Right cardiac atrium (tissue), 5 donors: Measurements from ENCODE around the gene TIGD7. TPM values are rescaled to one million over a fixed set of nuclear protein-coding genes. Genes with fewer than 3 reads are reported as not detected.

ENCODE experiments used
- ATAC-seq, 2 donors: fragments of 200-7000 bp; cut with Tn5 transposase; one replicate each; pipeline versions ENCODE4 v1.8.0 to v1.9.1; 2020; ENCODE audit warnings: moderate library complexity in 2 of 2, mild to moderate bottlenecking in 1 of 2
- DNase-seq, 3 donors: peaks; one replicate each; pipeline ENCODE4 v3.0.0-alpha.2; 2020
- H3K27ac ChIP-seq: one replicate; pipeline ENCODE4 v1.5.1; 2013; ENCODE audit warnings: mild to moderate bottlenecking, low read length, control low read depth, moderate library complexity
- H3K27me3 ChIP-seq: one replicate; pipeline ENCODE4 v1.6.1; 2013; ENCODE audit not compliant: control insufficient read depth, insufficient read depth
- H3K4me1 ChIP-seq: one replicate; pipeline ENCODE4 v1.6.1; 2013; ENCODE audit warnings: low read length; ENCODE audit not compliant: control insufficient read depth, insufficient read depth
- H3K4me3 ChIP-seq: one replicate; pipeline ENCODE4 v1.5.1; 2013; ENCODE audit warnings: low read length, control low read depth
- H3K9me3 ChIP-seq: one replicate; pipeline ENCODE4 v1.6.1; 2013; ENCODE audit warnings: low read length; ENCODE audit not compliant: control insufficient read depth
- WGBS: extraction: QIAGEN DNeasy Blood & Tissue Kit; methylation state at CpG from one replicate; pipeline ENCODE4 v1.1.7; 2013; 5-methylcytosine and 5-hydroxymethylcytosine counted together
- intact Hi-C, 4 donors: fragments of 100-400 bp; cut with DNase I; formaldehyde crosslinking; loops; one replicate each; pipeline versions ENCODE4 v1.11.0 to v1.14.0; 2022 to 2023
- polyA plus RNA-seq: library from polyadenylated mRNA; stranded (reverse); fragments of 200-250 nt; gene quantifications from one replicate; pipeline ENCODE4 v1.2.3, GENCODE V29; 2013
- total RNA-seq, 4 donors: library from RNA; stranded (reverse); fragmentation: NEBNext Ultra II Directional; extraction: Animal tissue kit (Norgen Biotek cat#: 25700); gene quantifications; one replicate each; pipeline ENCODE4 v1.2.1, GENCODE V29; 2021
- donor health status: healthy with polysubstance abuse.
- donor health status: DM: no; HTN: yes; CAD: no.
- donor health status: DM: no; HTN: no; CAD: no.
- donor health status: DM: no; HTN: yes; CAD: no; lungs with severe emphysema.
- donor health status: DM: yes; HTN: yes; CAD: no.

The TIGD7 gene
- total and polyA plus RNA-seq, 5 donors, result 3.5 to 8.7 (median 6.3) TPM

DNA sequence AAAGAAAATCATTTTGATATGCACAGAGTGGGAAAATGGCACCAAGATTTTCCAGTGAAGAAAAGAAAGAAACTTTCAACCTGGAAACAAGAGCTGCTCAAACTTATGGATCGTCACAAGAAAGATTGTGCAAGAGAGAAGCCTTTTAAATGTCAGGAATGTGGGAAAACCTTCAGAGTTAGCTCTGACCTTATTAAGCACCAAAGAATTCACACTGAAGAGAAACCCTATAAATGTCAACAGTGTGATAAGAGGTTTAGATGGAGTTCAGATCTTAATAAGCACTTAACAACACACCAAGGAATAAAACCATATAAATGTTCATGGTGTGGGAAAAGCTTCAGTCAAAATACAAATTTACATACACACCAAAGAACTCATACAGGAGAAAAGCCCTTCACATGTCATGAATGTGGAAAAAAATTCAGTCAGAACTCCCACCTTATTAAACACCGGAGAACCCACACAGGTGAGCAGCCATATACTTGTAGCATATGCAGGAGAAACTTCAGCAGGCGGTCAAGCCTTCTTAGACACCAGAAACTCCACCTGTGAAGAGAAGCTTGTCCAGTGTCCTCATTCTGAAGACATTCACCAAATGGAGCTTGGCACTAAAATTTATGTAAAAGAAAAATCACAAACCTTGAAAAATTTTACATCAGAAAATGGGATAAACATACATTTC is 12.2 kb upstream of the TIGD7 start:
- Histone ChIP-seq H3K4me1 (no peaks in the 10 kb centered on the region), H3K27me3 (no peaks in the 10 kb centered on the region), H3K9me3 (peaks cover 31% of the 10 kb centered on the region), H3K27ac (no peak overlapping the region), H3K4me3 (peak overlapping the region; percentile 39)
- no peak for ATAC-seq
- DNase-seq, result no peak
- over 99% methylated on average over 3 of the region's 3 CpGs for WGBS
- intact Hi-C loops, result no loop called here

GRCh38 chr16:3311496-3311895 is 6.3 kb upstream of the TIGD7 start:
- 97% methylated on average over 4 of the region's 4 CpGs for WGBS
- DNase-seq (no peak), ATAC-seq (no peak)
- Histone ChIP-seq H3K27ac (no peak overlapping the region), H3K4me1 (no peaks in the 10 kb centered on the region), H3K27me3 (no peaks in the 10 kb centered on the region), H3K4me3 (no peak overlapping the region), H3K9me3 (peaks cover 17% of the 10 kb centered on the region)
- intact Hi-C loops, result no loop called here

GRCh38 chr16:3306078-3306477 is 848 bp upstream of the TIGD7 start:
- Histone ChIP-seq H3K27ac (peak overlapping the region; percentile 97), H3K4me3 (peak overlapping the region; percentile 83), H3K9me3 (peaks cover 7% of the 10 kb centered on the region), H3K4me1 (no peaks in the 10 kb centered on the region), H3K27me3 (no peaks in the 10 kb centered on the region)
- no peak for ATAC-seq
- DNase-seq, result no peak
- intact Hi-C loops, result loop anchor here in 1 of 4 donors (10.0 kb wide), 1 partner anchor 99 kb away; the partner anchor contains the start of genes ZNF174 and ZSCAN32
- 62% methylated on average over 11 of the region's 11 CpGs for WGBS

- Histone ChIP-seq H3K27me3 (no peaks in the 10 kb centered on the region), H3K4me3 (peak overlapping the region; percentile 83), H3K27ac (no peak overlapping the region), H3K9me3 (peaks cover 10% of the 10 kb centered on the region), H3K4me1 (no peaks in the 10 kb centered on the region)
- WGBS, result 72% methylated on average over 4 of the region's 4 CpGs
- intact Hi-C loops, result loop anchor here in 2 of 4 donors (2.0 to 10.0 kb wide), 2 partner anchors 22 to 100 kb away; partner anchors contain the start of genes ZNF174 (in 1 of the 2), ZNF263 (in 1 of the 2) and ZSCAN32 (in 1 of the 2)
- no peak for DNase-seq
- no peak for ATAC-seq
Measured at GRCh38 chr16:3304370-3304769, 860 bp downstream of the TIGD7 start.

DNA sequence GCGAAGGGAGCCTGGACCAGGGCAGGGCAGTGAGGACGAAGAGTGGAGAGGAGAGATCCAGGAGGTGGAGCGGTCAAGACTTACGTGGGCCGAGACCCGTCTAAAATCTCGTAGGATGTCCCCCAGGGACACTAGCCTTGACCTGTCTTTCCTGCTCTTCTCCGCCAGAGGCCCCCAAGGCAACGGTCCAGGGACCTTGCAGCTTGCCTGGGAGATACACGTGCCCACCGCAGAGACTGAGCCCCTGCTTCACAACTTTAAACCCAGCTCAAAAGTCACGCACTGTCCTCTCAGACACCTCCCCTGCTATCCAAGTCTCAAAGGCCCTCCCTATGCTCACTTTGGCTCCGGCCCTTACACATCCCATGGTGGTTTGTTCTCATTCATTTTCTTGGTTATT is 9.4 kb downstream of the TIGD7 start:
- H3K27me3 ChIP-seq, result no peaks in the 10 kb centered on the region
- H3K27ac ChIP-seq, result no peak overlapping the region
- intact Hi-C loops, result no loop called here
- H3K9me3 ChIP-seq, result peaks cover 8% of the 10 kb centered on the region
- WGBS, result 64% methylated on average over 13 of the region's 13 CpGs
- H3K4me1 ChIP-seq, result no peaks in the 10 kb centered on the region
- H3K4me3 ChIP-seq, result no peak overlapping the region
- peak in 1 of 2 donors; percentile 18 for ATAC-seq
- DNase-seq, result no peak

- no peak for DNase-seq
- Histone ChIP-seq H3K9me3 (peaks cover 11% of the 10 kb centered on the region), H3K4me3 (no peak overlapping the region), H3K4me1 (no peaks in the 10 kb centered on the region), H3K27me3 (no peaks in the 10 kb centered on the region), H3K27ac (no peak overlapping the region)
- 32% methylated on average over 45 of the region's 45 CpGs for WGBS
- intact Hi-C loops, result no loop called here
- peak; percentile 11 to 51 for ATAC-seq
Measured at GRCh38 chr16:3295209-3295608, 10.0 kb downstream of the TIGD7 start.

DNA sequence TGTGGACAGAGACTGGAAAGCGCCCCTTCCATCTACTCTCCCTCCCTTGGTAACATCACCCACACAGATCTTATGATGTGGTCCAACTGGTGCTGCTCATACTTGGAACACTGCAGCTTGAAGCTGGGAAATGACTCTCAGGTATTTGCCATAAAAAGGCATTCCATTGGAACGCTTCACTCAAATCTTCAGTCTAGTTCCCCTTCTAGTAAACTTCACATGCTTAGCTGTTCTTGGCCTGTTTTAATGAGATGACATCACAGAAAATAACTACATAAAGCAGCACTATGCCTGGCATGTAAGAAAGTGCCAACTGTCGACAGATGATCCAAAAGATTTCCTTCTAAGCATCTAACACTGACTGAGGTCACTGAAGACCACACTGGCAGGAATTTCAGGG is 12.6 kb downstream of the TIGD7 start:
- DNase-seq (no peak), ATAC-seq (no peak)
- WGBS, result 95% methylated on average over 3 of the region's 3 CpGs
- Histone ChIP-seq H3K27ac (no peak overlapping the region), H3K4me1 (no peaks in the 10 kb centered on the region), H3K9me3 (peaks cover 22% of the 10 kb centered on the region), H3K4me3 (no peak overlapping the region), H3K27me3 (no peaks in the 10 kb centered on the region)
- intact Hi-C loops, result no loop called here

DNA sequence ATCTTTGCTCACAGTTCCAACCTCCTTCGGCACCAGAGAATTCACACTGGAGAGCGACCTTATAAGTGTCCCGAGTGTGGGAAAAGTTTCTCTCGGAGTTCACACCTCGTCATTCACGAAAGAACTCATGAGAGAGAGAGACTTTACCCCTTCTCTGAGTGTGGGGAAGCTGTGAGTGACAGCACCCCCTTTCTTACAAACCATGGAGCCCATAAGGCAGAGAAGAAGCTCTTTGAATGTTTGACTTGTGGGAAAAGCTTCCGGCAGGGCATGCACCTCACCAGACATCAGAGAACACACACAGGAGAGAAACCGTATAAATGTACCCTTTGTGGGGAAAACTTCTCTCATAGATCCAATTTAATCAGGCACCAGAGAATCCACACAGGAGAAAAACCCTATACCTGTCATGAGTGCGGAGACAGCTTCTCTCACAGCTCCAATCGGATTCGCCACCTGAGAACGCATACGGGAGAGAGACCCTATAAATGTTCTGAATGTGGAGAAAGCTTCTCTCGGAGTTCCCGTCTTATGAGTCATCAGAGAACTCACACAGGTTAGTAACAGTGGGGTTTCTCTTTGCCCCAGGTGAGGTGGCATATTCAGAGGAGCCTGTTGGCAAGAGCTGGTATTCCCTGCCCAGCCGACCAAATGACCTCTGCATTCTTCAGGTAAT is 15.1 kb downstream of the TIGD7 start:
- DNase-seq (no peak), ATAC-seq (no peak)
- intact Hi-C loops, result no loop called here
- no peaks in the 10 kb centered on the region for H3K4me1 ChIP-seq
- no peak overlapping the region for H3K27ac ChIP-seq
- WGBS, result 98% methylated on average over 16 of the region's 16 CpGs
- H3K9me3 ChIP-seq, result peaks cover 24% of the 10 kb centered on the region
- no peaks in the 10 kb centered on the region for H3K27me3 ChIP-seq
- no peak overlapping the region for H3K4me3 ChIP-seq

DNA sequence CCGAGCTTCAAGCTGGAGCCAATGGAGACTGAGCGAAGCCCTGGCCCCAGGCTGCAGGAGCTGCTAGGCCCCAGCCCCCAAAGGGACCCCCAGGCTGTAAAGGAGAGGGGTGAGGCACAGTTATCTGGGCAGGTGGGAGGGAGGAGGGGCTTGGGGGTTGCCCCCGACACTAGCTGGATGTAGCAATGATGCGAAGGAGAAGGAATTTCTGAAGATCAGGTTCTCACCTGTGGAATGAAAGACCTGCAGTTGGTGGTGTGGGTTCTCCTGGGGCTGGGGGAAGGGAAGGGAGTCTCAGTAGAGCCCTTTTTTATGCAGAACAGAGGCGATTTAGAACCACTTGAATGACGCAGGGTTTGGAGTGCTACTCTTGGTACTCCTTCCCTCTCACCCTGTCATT is 20.1 kb downstream of the TIGD7 start:
- Histone ChIP-seq H3K4me3 (no peak overlapping the region), H3K27ac (no peak overlapping the region), H3K4me1 (no peaks in the 10 kb centered on the region), H3K9me3 (peaks cover 12% of the 10 kb centered on the region), H3K27me3 (no peaks in the 10 kb centered on the region)
- peak in 1 of 3 donors; percentile 41 for DNase-seq
- no peak for ATAC-seq
- 85% methylated on average over 6 of the region's 6 CpGs for WGBS
- intact Hi-C loops, result no loop called here

GRCh38 chr16:3283543-3284447 is 21.4 kb downstream of the TIGD7 start:
- intact Hi-C loops, result loop anchor here in 1 of 4 donors (2.0 kb wide), 1 partner anchor 21 kb away; the partner anchor contains the start of genes TIGD7 and ZNF75A
- Histone ChIP-seq H3K27ac (peak overlapping the region; percentile 79), H3K9me3 (peaks cover 4% of the 10 kb centered on the region), H3K27me3 (no peaks in the 10 kb centered on the region), H3K4me1 (no peaks in the 10 kb centered on the region), H3K4me3 (peak overlapping the region; percentile 92)
- 6% methylated on average over 56 of the region's 56 CpGs for WGBS
- no peak for ATAC-seq
- peak; percentile 20 to 73 (median 40) for DNase-seq
